GM06990 (cell line): ENCODE results near the gene CACNA2D3.

Source experiments
- DNase-seq: peaks from one replicate; pipeline ENCODE4 v3.0.0-alpha.2; 2011; ENCODE audit not compliant: insufficient read length; ENCODE audit errors: extremely low read depth
- H3K27me3 ChIP-seq: replicated peaks from 2 replicates; pipeline ENCODE4 v1.6.0; 2011; ENCODE audit warnings: low read length; ENCODE audit not compliant: control insufficient read depth, insufficient read depth
- H3K36me3 ChIP-seq: 2 replicates; pipeline ENCODE4 v1.5.1; 2011; ENCODE audit warnings: low read length; ENCODE audit not compliant: control insufficient read depth, insufficient read depth
- H3K4me3 ChIP-seq: replicated peaks from 2 replicates; pipeline ENCODE4 v1.5.1; 2011; ENCODE audit warnings: low read depth, mild to moderate bottlenecking, control low read depth, low read length
- TF ChIP-seq, protein P1 (sequence below): IDR thresholded peaks from 2 replicates; pipeline ENCODE4 v1.5.1; 2011; ENCODE audit warnings: low read length, control low read depth, mild to moderate bottlenecking, inconsistent platforms; ENCODE audit not compliant: insufficient read depth, poor library complexity, severe bottlenecking

Gene CACNA2D3

DNA sequence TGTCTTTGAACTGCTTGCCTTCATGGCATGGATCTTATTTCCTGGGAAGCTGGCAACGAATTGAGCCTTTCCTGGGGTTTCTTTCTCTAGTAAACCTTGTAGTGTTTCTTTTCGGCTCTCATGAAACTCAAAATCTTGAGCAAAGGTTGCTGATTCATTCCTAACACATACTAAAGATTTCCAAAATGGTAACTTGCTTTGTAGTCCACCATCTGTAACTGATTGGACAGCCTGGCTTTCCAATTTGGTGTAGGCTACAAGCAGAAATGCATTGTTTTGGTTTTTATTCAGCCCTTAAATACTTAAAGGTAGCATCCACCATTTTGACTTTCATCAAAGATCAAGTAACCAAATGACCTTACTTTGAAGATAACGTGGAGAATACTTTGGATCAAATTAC is 767.4 kb downstream of the CACNA2D3 start:
- Histone ChIP-seq H3K27me3 (no peaks in the 10 kb centered on the region), H3K4me3 (no peak overlapping the region), H3K36me3 (no peaks in the 10 kb centered on the region)
- DNase-seq = no peak
- TF ChIP-seq, protein P1, sequence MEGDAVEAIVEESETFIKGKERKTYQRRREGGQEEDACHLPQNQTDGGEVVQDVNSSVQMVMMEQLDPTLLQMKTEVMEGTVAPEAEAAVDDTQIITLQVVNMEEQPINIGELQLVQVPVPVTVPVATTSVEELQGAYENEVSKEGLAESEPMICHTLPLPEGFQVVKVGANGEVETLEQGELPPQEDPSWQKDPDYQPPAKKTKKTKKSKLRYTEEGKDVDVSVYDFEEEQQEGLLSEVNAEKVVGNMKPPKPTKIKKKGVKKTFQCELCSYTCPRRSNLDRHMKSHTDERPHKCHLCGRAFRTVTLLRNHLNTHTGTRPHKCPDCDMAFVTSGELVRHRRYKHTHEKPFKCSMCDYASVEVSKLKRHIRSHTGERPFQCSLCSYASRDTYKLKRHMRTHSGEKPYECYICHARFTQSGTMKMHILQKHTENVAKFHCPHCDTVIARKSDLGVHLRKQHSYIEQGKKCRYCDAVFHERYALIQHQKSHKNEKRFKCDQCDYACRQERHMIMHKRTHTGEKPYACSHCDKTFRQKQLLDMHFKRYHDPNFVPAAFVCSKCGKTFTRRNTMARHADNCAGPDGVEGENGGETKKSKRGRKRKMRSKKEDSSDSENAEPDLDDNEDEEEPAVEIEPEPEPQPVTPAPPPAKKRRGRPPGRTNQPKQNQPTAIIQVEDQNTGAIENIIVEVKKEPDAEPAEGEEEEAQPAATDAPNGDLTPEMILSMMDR = no peak

DNA sequence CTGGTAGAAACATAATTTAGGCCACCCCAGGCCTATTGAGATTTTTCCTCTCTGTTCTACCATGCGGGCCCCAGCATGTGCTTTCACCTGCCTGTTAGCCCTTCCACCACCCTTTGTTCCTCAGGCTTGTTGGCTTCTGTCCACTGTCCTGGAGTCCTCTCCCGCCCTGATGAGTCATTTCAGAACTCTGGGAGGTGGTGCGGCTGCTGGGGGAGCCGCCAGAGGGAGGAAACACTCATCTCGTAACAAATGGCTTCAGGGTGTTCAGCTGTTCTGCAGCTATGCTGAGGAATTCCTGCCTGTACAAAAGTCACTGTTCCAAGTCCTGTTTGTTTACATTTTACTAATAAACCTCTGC is 769.2 kb downstream of the CACNA2D3 start:
- TF ChIP-seq, protein P1 = no peak
- no peaks in the 10 kb centered on the region; the same call in 1 of the 2 replicates for H3K27me3 ChIP-seq

DNA sequence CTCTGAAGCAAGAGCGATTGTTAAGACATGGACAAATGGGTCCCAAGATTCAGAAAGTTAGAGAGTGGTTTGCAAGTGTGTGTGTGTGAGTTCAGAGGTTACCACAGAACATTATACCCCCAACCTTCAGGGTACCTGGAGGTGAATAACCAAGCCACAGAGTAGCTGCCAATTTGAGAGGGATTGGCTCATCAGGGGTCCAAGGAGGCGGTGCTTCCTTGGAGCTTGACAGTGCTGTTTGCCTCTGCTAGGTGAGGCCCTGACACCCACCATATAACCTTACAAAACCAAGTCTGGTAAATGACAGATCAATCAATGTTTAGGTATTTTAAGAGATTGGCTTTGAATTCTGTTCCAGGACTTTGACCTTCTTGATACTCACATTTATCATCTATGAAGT is 769.8 kb downstream of the CACNA2D3 start:
- TF ChIP-seq, protein P1 = no peak
- Histone ChIP-seq H3K27me3 (no peaks in the 10 kb centered on the region; the same call in none of the 2 replicates), H3K36me3 (no peaks in the 10 kb centered on the region), H3K4me3 (no peak overlapping the region)
- DNase-seq = no peak

More for the DNA sequence above, 769.2 kb downstream of the CACNA2D3 start:
- H3K36me3 ChIP-seq = no peaks in the 10 kb centered on the region
- H3K4me3 ChIP-seq = no peak overlapping the region
- no peak for DNase-seq

DNA sequence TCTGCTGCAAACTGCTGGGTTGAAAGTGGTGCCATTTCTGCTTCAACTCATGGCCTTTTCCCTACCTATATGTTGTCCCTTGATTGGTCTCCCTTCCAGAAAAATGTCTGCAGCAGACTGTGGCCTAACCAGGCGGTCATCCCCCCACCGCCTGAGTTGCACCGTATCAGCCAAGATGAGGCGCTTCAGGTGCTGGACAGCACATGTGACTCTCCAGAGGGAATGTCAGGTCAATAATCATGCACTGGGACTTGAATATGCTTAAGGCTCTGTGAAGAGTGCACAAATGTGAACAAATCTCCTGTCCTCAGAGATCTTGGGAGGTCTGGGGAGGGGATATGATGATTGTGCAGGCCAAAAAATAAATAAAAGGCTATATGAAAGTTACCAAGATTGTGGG is 773.3 kb downstream of the CACNA2D3 start:
- Histone ChIP-seq H3K4me3 (no peak overlapping the region), H3K27me3 (no peaks in the 10 kb centered on the region; the same call in none of the 2 replicates), H3K36me3 (no peaks in the 10 kb centered on the region)
- DNase-seq = no peak
- TF ChIP-seq, protein P1 = no peak

DNA sequence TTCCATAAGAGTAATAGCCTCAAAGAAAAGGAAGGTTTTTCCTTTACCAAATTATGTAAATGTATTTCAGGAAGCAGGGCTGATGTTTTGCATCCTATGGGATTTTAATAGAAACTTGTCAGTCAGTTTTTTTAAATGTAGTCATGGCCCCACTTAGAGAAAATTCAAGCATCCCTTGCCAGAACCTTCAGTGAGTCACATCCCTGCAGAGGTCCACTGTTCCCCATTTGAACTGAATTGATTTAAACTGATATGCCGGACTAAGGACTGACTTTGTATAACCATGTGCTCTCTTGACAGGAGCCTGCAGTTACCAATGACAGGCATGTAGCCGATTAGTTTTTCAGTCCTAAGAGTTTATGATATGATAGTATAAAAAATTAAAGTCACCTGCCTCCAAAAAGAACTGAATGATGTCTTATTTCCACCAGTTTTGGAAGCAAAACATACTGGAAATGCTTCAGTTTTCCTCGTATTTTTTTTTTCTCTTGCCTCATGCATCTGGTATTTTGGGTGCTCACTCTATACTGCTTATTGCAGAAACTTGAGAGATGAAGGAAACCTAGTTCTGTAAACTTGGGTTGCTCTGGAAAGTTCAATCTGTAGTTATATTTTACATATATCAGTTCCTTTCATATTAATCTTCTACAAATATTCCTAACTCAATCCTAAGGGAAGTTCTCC is 774.8 kb downstream of the CACNA2D3 start:
- Histone ChIP-seq H3K27me3 (no peaks in the 10 kb centered on the region; the same call in none of the 2 replicates), H3K4me3 (no peak overlapping the region), H3K36me3 (no peaks in the 10 kb centered on the region)
- TF ChIP-seq, protein P1 = no peak
- no peak for DNase-seq
